H1 (cell line): ENCODE measurements around the gene PNPLA8.

ENCODE experiments used
- CBX5 ChIP-seq: fragments of 300-800, 300-1000 bp; sonication (generic); IDR thresholded peaks from 2 replicates; pipeline ENCODE4 v1.7.1; 2016; ENCODE audit warnings: antibody characterized with exemption, low read length, low read depth
- CBX8 ChIP-seq: fragments of 300-800, 300-1000 bp; sonication (generic); IDR thresholded peaks from 2 replicates; pipeline ENCODE4 v1.7.1; 2016; ENCODE audit warnings: low read depth, low read length, borderline replicate concordance
- CHD2 ChIP-seq: IDR thresholded peaks from 2 replicates; pipeline ENCODE4 v1.6.1; 2012; ENCODE audit warnings: low read length, improper control_type of control experiment
- EZH2 ChIP-seq: fragments of 200-600 bp; sonication (generic); IDR thresholded peaks from 2 replicates; pipeline ENCODE4 v1.7.1; 2012; ENCODE audit warnings: low read depth, mild to moderate bottlenecking, moderate library complexity, low read length, inconsistent platforms; ENCODE audit not compliant: severe bottlenecking
- NRF1 ChIP-seq: IDR thresholded peaks from 2 replicates; pipeline ENCODE4 v1.6.1; 2011; ENCODE audit warnings: mild to moderate bottlenecking, low read depth, low read length, improper control_type of control experiment
- POLR2AphosphoS5 ChIP-seq: IDR thresholded peaks from 2 replicates; pipeline ENCODE4 v1.6.1; 2011; ENCODE audit warnings: low read depth, low read length
- POU5F1 ChIP-seq: IDR thresholded peaks from 2 replicates; pipeline ENCODE4 v1.6.1; 2011; ENCODE audit warnings: low read depth, mild to moderate bottlenecking, low read length, moderate library complexity
- SIRT6 ChIP-seq: IDR thresholded peaks from one replicate; pipeline ENCODE4 v1.7.1; 2012; ENCODE audit warnings: low read length, inconsistent platforms
- TAF1 ChIP-seq: IDR thresholded peaks from 2 replicates; pipeline ENCODE4 v1.6.1; 2011; ENCODE audit warnings: mild to moderate bottlenecking, low read depth, low read length
- TF ChIP-seq, protein P1 (sequence below), 3 experiments: IDR thresholded peaks; 1 replicate in 2 of 3; 2 replicates in 1 of 3; pipeline versions ENCODE4 v1.5.1 to v1.6.1; 2011; ENCODE audit warnings: low read length in 3 of 3, mild to moderate bottlenecking in 3 of 3, inconsistent platforms in 2 of 3, low read depth in 1 of 3, moderate library complexity in 1 of 3; ENCODE audit not compliant: insufficient read depth in 1 of 3; ENCODE audit errors: control extremely low read depth in 1 of 3

DNA sequence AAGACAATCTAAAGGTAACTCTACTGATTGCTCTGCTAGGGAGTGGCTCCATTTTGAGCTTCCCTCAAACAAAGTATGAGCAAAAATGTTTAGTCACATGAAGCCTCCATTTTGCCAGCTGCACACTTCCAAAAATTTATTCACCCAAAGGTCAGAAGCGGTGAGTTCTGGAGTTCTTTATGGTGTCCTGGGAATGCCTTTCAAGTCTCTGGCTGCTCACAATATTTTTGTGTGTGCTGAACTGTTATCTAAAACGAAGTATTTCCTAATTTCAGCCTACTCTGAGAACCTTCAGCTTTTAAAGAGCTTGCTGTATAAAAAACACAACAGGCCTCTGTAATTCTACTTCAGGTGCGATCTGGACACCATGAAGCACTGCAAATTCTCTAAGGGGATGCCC lies 85.3 kb downstream of the PNPLA8 start:
- no peak for TF ChIP-seq POU5F1
- TF ChIP-seq SIRT6: no peak
- no peak for TF ChIP-seq EZH2
- no peak for TF ChIP-seq CBX5
- no peak for TF ChIP-seq TAF1
- TF ChIP-seq, protein P1, sequence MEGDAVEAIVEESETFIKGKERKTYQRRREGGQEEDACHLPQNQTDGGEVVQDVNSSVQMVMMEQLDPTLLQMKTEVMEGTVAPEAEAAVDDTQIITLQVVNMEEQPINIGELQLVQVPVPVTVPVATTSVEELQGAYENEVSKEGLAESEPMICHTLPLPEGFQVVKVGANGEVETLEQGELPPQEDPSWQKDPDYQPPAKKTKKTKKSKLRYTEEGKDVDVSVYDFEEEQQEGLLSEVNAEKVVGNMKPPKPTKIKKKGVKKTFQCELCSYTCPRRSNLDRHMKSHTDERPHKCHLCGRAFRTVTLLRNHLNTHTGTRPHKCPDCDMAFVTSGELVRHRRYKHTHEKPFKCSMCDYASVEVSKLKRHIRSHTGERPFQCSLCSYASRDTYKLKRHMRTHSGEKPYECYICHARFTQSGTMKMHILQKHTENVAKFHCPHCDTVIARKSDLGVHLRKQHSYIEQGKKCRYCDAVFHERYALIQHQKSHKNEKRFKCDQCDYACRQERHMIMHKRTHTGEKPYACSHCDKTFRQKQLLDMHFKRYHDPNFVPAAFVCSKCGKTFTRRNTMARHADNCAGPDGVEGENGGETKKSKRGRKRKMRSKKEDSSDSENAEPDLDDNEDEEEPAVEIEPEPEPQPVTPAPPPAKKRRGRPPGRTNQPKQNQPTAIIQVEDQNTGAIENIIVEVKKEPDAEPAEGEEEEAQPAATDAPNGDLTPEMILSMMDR (IDR thresholded peaks at IDR 0.05; ENCODE audit: control extremely low read depth in 1 of 3, insufficient read depth in 1 of 3, low read depth in 1 of 3, low read length in 3 of 3): no peak
- TF ChIP-seq CHD2: no peak
- no peak for TF ChIP-seq NRF1
- TF ChIP-seq POLR2AphosphoS5: no peak
- no peak for TF ChIP-seq CBX8
